Osteoblast (primary cell): Measurements from ENCODE around the gene SLF1. TPM values are rescaled to one million over a fixed set of nuclear protein-coding genes. Genes with fewer than 3 reads are reported as not detected.
A peak's percentile ranks its signal among the peaks of the same experiment; 100 is the strongest.

Source experiments
- DNase-seq: peaks from one replicate; pipeline ENCODE4 v3.0.0; 2011; ENCODE audit warnings: low spot score, mixed read lengths; ENCODE audit not compliant: insufficient read length; ENCODE audit errors: missing footprints
- H2AFZ ChIP-seq: 2 replicates; pipeline ENCODE4 v1.6.0; 2011; ENCODE audit warnings: mild to moderate bottlenecking, low read length
- H3K27ac ChIP-seq: 2 replicates; pipeline ENCODE4 v1.5.1; 2011; ENCODE audit warnings: mild to moderate bottlenecking, low read depth, low read length, moderate library complexity
- H3K27me3 ChIP-seq: 2 replicates; pipeline ENCODE4 v1.6.0; 2012; ENCODE audit warnings: mild to moderate bottlenecking, control low read depth, inconsistent platforms, low read length, moderate library complexity; ENCODE audit not compliant: insufficient read depth
- H3K36me3 ChIP-seq: 2 replicates; pipeline ENCODE4 v1.5.1; 2011; ENCODE audit warnings: mild to moderate bottlenecking, low read length, control low read depth, moderate library complexity; ENCODE audit not compliant: insufficient read depth
- H3K4me1 ChIP-seq: 2 replicates; pipeline ENCODE4 v1.5.1; 2011; ENCODE audit warnings: mild to moderate bottlenecking, low read length, control low read depth, moderate library complexity; ENCODE audit not compliant: insufficient read depth
- H3K4me2 ChIP-seq: 2 replicates; pipeline ENCODE4 v1.6.0; 2011; ENCODE audit warnings: mild to moderate bottlenecking, low read length; ENCODE audit not compliant: insufficient read depth
- H3K4me3 ChIP-seq: fragments of 200-600 bp; sonication (generic); 3 replicates; pipeline ENCODE4 v1.5.1; 2012; ENCODE audit warnings: mild to moderate bottlenecking, low read length, inconsistent platforms; ENCODE audit not compliant: insufficient read depth
- H3K79me2 ChIP-seq: 2 replicates; pipeline ENCODE4 v1.6.0; 2012; ENCODE audit warnings: mild to moderate bottlenecking, low read length, control low read depth, inconsistent platforms; ENCODE audit not compliant: insufficient read depth
- H3K9me3 ChIP-seq: 2 replicates; pipeline ENCODE4 v1.5.1; 2011; ENCODE audit warnings: low read depth, low read length, control low read depth
- H4K20me1 ChIP-seq: 2 replicates; pipeline ENCODE4 v1.6.0; 2012; ENCODE audit warnings: mild to moderate bottlenecking, low read length, control low read depth; ENCODE audit not compliant: insufficient read depth
- total RNA-seq: library from RNA; depleted of rRNA; stranded (reverse); fragments of >200 nt; gene quantifications from 2 replicates; pipeline ENCODE4 v1.2.3, GENCODE V29; 2012
- TF ChIP-seq, protein P1 (sequence below): IDR thresholded peaks from 2 replicates; pipeline ENCODE4 v1.5.1; 2011; ENCODE audit warnings: mild to moderate bottlenecking, low read depth, low read length, moderate library complexity; ENCODE audit errors: extremely low read depth

Gene SLF1
- total RNA-seq, 1 donor = 4.7 TPM

DNA sequence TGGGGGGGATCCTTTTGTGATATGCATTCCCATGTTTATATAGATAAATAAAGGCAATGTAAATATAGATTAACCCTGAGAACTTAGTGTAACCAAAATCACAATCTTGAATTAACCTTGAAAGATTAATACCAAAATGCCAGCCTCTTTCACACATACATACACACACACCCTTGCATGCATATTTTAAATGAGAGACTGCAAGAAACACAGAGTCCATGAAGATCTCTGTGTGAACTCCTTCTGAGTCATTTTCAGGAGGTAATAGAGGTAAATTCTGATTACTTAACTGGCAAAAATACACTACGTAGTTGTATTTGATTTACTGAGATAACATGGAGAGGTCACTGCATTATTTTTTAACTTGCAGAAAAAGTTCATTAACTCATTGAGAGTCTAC, 118.0 kb downstream of the SLF1 start:
- H3K36me3 ChIP-seq = no peaks in the 10 kb centered on the region
- H3K27me3 ChIP-seq = no peaks in the 10 kb centered on the region
- DNase-seq = no peak
- H3K9me3 ChIP-seq = no peaks in the 10 kb centered on the region
- H3K4me3 ChIP-seq = no peak overlapping the region
- H2AFZ ChIP-seq = no peak overlapping the region
- H3K27ac ChIP-seq = no peak overlapping the region
- no peaks in the 10 kb centered on the region for H4K20me1 ChIP-seq
- no peaks in the 10 kb centered on the region for H3K4me1 ChIP-seq
- TF ChIP-seq, protein P1, sequence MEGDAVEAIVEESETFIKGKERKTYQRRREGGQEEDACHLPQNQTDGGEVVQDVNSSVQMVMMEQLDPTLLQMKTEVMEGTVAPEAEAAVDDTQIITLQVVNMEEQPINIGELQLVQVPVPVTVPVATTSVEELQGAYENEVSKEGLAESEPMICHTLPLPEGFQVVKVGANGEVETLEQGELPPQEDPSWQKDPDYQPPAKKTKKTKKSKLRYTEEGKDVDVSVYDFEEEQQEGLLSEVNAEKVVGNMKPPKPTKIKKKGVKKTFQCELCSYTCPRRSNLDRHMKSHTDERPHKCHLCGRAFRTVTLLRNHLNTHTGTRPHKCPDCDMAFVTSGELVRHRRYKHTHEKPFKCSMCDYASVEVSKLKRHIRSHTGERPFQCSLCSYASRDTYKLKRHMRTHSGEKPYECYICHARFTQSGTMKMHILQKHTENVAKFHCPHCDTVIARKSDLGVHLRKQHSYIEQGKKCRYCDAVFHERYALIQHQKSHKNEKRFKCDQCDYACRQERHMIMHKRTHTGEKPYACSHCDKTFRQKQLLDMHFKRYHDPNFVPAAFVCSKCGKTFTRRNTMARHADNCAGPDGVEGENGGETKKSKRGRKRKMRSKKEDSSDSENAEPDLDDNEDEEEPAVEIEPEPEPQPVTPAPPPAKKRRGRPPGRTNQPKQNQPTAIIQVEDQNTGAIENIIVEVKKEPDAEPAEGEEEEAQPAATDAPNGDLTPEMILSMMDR = no peak
- no peaks in the 10 kb centered on the region for H3K79me2 ChIP-seq
- H3K4me2 ChIP-seq = no peak overlapping the region

DNA sequence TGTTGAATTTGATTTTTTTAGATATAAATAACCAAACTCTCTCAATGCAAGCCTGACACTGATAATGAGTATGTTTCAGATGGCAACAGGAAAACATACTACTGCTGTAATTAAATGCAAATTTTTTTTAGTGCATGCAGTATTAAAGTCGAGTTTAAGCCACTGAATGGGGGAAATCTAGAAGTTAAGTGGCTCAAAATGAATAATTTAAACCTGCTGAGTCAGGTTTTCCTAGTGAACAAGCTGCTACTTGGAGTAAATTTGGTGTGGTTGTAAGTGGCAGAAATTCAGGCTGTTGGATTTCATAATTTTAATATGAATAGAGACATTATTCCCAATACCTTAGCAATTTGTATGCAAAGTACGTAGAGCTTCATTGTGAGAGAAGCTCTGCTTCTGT, 121.8 kb downstream of the SLF1 start:
- H3K4me3 ChIP-seq = no peak overlapping the region
- H3K4me2 ChIP-seq = no peak overlapping the region
- no peaks in the 10 kb centered on the region for H3K27me3 ChIP-seq
- no peaks in the 10 kb centered on the region for H3K4me1 ChIP-seq
- TF ChIP-seq, protein P1 = no peak
- H3K27ac ChIP-seq = no peak overlapping the region
- no peaks in the 10 kb centered on the region for H4K20me1 ChIP-seq
- no peaks in the 10 kb centered on the region for H3K79me2 ChIP-seq
- no peaks in the 10 kb centered on the region for H3K9me3 ChIP-seq
- H2AFZ ChIP-seq = peak overlapping the region; percentile 28
- H3K36me3 ChIP-seq = no peaks in the 10 kb centered on the region
- DNase-seq = no peak

DNA sequence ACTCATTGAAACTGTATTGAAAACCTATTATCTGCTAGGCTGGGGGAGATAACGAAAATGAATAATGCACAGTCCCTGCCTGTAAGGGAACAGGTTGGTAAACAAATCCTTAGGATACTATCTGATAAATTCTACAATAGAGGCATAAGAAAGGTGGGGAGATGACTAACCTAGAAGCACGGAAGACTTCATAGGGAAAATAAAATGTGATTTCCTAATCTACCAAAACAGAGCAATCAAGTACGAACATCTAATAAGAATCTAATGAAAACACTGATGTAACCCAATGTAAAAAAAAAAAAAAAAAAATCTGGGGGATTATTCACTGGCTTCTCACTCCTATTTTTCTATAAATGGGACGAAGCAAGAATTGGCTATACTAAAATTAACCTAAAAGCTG, 124.4 kb downstream of the SLF1 start:
- TF ChIP-seq, protein P1 = no peak
- H2AFZ ChIP-seq = no peak overlapping the region

DNA sequence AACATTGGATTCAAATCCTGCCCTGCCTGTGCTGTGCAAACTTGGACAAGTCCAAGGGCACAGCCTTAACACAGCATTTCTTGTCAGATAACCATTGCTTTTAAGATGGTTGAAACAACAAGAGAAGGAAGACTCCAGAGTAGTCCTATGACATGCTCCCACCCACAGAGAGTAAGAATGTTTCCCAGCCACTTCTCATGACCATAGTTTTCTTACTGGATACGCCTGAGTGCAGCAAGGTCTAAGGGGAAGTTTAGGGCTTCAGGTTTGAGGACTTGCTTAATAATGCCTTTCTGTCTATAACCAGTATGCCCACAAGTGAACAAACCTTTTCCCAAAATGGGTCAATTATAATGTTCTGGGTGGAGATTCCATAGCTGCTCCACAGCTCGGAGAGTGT, 126.4 kb downstream of the SLF1 start:
- no peak overlapping the region for H2AFZ ChIP-seq
- no peaks in the 10 kb centered on the region for H3K27me3 ChIP-seq
- no peaks in the 10 kb centered on the region for H3K79me2 ChIP-seq
- no peaks in the 10 kb centered on the region for H3K36me3 ChIP-seq
- H3K4me1 ChIP-seq = no peaks in the 10 kb centered on the region
- no peak overlapping the region for H3K4me2 ChIP-seq
- H3K9me3 ChIP-seq = no peaks in the 10 kb centered on the region
- H3K4me3 ChIP-seq = no peak overlapping the region
- H3K27ac ChIP-seq = no peak overlapping the region
- TF ChIP-seq, protein P1 = no peak
- DNase-seq = no peak
- no peaks in the 10 kb centered on the region for H4K20me1 ChIP-seq

More for the DNA sequence above, 124.4 kb downstream of the SLF1 start:
- Histone ChIP-seq H3K36me3 (no peaks in the 10 kb centered on the region), H3K27ac (no peak overlapping the region), H3K4me2 (no peak overlapping the region), H3K4me3 (no peak overlapping the region), H3K79me2 (no peaks in the 10 kb centered on the region), H3K27me3 (no peaks in the 10 kb centered on the region), H4K20me1 (no peaks in the 10 kb centered on the region), H3K9me3 (no peaks in the 10 kb centered on the region), H3K4me1 (no peaks in the 10 kb centered on the region)
- no peak for DNase-seq
